Measurements from ENCODE around the gene MAL.

Gene MAL

DNA sequence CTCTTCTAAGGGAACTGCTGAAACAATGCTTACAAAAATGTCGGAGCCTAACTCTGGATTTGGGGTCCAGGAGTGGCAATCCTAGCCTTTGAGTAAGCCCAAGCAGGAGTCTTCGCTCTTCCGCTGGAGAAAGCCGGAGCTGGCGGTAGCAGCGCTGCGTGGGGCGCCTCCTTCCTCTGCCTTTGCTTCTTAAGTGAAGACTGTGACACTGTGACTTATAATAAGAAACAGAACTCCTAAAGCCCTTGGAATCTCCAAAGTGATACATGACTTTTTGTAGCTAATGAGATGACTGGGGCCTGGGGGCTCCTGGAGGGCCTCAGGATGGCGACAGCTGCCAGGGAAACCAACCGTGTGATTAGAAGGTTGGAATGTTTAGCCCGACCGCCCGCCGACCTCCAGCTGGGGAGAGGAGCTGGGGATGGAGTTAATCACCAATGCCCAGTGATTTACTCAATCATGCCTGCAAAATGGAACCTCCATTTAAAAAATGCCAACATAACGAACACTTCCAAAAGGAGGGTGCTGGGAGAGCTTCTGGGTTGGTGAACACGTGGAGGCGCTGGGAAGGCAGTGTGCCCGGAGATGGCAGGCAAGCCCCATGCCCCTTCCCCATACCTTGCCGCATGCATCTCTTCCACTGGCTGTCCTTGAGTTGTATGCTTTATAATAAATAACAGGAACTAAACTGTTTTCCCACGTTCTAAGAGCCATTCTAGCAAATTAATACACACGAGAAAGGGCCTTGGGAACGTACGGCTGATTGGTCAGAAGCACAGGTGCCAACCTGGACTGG lies 29.0 kb upstream of the MAL start:
- no peak for DNase-seq

GRCh38 chr2:94997981-94998930 lies 27.3 kb upstream of the MAL start:
- DNase-seq = no peak

- no peak for DNase-seq
Measured at GRCh38 chr2:94999431-94999883, 26.1 kb upstream of the MAL start.

GRCh38 chr2:95001051-95001562 lies 24.4 kb upstream of the MAL start:
- peak; percentile 5 for DNase-seq

- no peak for DNase-seq
Measured at GRCh38 chr2:95001701-95002100, 23.8 kb upstream of the MAL start.

DNA sequence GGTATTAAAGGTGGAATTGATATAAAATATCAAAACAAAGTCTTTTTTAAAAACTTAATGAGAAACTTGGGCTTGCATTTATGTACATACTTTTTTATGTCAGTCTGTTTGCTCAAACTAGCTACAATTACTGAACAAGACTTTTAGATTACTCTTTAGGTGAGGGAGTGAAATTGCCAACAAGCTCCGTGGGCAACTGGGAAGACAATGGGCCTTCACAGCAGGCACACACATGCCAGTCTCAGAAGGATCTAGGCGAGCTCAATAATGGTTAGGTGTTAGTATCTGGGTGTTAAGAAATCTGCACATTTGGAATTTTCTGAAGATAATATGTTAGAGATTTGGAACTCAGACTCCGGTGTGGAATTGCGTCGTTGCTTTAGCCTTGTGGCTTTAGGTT lies 23.0 kb upstream of the MAL start:
- no peak for DNase-seq

DNA sequence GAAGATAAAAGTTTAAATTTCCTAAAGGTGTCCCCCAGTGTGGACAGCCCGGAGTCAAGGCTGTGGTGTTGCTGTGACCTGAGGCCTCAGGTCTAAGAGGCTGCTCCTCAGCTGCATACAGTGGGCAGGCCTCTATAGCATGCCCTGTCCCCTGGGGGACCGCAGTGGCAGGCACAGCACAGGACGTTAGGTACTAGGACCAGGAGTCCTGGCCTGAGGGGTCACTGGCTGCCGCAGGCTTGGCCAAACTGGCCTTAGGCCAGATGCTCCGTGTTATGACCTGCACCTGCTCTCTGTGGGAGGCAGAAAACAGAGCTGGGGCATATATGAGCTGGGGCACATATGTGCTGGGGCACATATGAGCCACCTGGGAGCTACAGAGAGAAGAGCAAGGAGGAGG lies 21.2 kb upstream of the MAL start:
- no peak for DNase-seq

GRCh38 chr2:95004711-95005110 lies 20.8 kb upstream of the MAL start:
- DNase-seq = no peak

GRCh38 chr2:95005726-95006125 lies 19.8 kb upstream of the MAL start:
- DNase-seq = no peak

DNA sequence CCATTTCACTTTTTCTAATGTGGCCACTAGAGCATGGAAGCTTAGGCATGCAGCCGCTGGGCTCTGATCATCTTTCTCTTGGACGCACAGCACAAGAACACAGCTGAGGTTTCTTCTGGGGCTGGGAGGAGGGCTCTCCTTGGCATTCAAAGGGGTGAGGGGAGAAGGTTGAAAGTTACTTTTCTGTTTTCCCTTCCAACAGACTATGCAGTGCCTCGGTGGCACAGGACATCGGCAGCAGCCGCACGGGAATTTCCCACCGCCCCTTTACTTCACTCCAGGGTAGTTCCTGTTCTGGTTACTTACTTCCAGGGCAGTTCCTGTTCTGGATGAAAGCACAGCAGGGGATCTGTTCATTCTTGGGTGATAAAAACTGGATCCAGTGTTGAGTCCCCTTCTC lies 18.9 kb upstream of the MAL start:
- DNase-seq = peak; percentile 3

DNA sequence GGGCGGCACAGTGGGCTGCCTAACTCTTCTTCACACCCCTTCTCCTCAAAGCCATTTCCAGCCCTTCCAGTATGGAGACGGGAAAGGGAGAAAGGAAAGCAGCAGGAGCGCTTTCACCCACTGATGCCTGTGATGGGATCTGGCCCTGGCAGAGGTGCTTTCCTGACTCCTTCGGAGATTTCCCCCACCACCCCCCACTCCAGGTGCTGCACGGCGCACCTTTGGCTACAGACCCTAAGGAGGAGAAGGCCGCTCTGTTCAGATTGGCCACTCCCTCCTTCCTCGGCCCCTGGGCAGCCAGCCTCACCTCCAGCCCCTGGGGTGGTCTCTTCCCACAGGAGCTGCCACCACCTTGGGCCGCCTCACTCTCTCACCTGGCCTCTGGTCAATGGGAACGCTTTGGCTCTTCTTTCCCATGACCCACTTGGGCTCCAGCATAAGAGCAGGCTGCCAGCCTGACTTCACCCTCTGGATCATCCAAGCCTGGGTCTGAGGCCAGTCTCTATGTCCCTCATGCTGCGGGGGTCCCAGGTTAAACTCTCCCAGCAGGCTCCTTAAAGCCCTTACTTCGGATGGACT lies 18.4 kb upstream of the MAL start:
- DNase-seq = peak; percentile 7

DNA sequence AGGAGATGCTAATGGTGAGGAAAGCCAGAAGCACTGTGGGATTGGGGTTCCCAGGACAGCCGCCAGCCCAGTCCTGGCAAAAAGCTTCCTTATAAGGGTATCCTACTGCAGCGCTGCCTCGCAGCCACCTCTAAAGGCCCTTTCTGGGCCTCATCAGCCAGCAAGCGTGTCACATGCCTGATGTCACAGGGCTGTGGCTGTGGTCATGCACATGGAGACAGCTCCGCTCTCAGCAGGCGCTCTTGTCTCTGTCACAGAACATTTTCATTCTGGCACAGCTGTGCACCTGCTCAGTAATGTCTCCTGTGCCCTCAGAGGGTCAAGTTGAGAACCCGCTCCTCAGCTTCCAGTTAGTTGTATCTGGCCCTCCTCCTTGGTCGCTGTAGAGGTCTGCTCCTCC lies 17.7 kb upstream of the MAL start:
- DNase-seq = peak; percentile 27

DNA sequence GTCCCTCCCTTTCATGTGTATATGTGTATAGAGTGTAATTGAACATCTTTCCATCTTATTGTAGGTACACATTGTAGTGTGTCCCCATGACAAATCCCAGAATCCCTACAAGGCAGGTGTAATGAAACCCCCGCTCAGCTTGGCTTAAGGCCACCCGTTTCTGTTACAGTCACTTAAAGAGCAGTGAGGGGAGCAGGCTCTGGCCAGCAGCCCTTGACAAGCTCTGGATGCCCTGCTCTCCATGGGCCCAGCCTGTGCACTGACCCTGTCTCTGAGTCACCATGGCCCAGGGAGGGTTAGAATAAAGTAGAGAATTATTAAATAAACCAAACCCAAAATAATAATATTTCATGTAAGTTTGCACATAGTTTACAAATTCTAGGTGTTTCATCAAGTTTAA lies 17.2 kb upstream of the MAL start:
- DNase-seq = peak; percentile 19

- no peak for DNase-seq
Measured at GRCh38 chr2:95008996-95009395, 16.5 kb upstream of the MAL start.

- no peak for DNase-seq
Measured at GRCh38 chr2:95009412-95009811, 16.1 kb upstream of the MAL start.

DNA sequence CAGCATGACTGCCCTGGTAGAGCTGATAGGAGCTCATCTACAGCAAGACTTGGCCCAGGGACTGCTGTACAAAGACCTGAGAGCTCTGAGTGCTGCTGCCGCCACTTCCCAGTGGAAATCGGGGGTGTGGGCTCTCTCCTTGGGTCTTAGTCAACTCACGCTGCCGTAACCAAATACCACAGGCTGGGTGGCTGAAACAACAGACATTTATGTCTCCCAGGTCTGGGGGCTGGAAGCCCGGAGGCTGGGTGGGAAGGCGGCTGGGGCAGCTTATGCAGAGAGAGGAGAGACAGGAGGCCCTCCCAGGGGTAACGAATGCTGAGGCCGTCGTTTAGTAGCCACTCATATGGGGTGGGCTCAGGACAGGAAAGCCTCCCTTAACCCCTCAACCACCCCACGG lies 15.4 kb upstream of the MAL start:
- no peak for DNase-seq

GRCh38 chr2:95010718-95011117 lies 14.8 kb upstream of the MAL start:
- DNase-seq = no peak

DNA sequence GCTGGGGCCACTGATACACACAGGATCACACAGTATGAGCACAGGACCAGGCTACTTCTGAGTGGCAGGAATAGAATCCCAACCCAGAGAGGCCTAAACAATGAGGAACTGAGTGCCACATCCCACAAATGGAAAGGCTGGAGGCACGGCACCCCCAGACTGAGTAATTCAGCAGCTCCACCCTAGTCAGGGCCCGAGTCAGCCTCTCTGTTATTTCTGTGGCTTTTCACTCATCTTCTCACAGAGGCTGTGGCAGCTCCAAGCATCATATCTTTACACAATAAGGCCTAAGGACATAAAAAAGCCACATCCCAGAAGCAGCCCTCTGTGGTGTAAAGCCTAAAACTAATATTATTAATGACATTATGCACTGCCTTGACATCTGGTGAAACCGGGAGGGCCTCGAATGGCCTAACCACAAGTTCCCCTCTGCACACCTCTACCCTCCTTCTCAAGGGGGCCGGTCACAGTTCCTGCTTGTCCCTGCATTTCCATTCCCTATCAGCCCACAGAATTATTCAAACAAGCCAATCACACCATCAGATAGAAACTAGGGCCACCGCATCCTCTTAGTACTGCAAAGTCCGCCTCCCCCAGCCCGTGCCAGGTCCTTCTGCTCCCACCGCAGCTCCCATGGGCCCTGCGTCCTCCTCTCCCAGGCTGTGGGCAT lies 12.5 kb upstream of the MAL start:
- DNase-seq = no peak

GRCh38 chr2:95013726-95014125 lies 11.8 kb upstream of the MAL start:
- DNase-seq = no peak

- DNase-seq = no peak
Measured at GRCh38 chr2:95014126-95014708, 11.3 kb upstream of the MAL start.

DNA sequence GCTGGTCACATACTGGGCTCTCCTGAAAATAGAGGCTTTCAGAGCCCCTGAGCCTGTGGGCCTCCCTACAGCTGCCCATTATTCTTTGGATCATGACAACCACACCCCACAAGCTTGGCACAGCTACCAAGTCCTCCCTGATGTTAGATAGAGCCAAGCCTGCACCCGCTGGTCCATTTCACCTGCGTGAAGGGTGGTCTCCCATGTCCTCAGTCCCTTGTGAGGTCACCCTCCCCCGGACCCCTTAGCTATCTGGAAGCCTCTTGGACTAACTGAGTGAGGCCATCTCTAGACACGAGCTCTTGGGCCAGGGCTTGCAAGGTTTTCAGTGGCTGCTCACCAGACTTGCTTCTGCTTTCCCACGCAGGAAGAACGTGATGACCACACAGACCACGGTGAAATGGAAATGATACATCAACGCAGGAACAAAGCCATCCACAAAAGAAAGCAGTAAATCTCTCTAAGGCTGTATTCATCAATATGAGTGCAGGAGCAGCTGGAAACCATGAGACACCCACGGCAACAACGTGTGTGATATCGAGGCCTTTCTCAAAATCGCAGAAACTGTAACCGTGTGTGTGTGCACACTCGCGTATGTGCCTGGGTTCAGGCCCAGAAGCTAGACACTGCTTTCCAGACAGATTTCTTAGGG lies 10.1 kb upstream of the MAL start:
- no peak for DNase-seq

DNA sequence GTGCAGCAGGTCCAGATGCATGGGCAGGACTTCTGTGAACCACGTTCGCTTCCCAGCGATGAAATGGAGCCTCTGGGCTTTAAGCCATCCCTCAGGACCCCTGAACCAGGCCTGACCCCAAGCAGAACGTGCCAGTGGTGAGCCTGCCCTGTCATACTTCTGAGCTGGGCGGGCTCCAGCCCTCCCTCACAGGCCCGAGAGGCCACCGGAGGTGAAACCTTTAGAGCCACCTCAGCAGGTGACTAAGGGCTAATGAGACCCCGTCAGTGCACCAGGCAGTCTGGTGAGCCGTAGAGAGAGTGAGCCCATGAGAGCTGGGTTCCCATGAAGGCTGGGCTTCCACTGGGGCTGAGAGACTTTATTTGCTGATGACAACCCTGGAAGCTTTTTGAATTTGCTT lies 8.9 kb upstream of the MAL start:
- DNase-seq = no peak
